Measurements from ENCODE around the gene FUOM.

GRCh38 chr10:133312016-133312768, 45.6 kb downstream of the FUOM start:
- TF ChIP-seq REST (IDR thresholded peaks at IDR 0.05; ENCODE audit: insufficient replicate concordance, low read depth) (no peak), CTCF (IDR thresholded peaks at IDR 0.05; ENCODE audit: insufficient read depth, low read length) (no peak), POLR2AphosphoS5 (IDR thresholded peaks at IDR 0.05; ENCODE audit: low read depth) (no peak)
